OCI-LY7 (cell line): ENCODE data around the gene GPR89B. TPM values are rescaled to one million over a fixed set of nuclear protein-coding genes. Genes with fewer than 3 reads are reported as not detected.
"Not testable (repeated sequence)": the region's sequence is repeated elsewhere in the genome, so short reads cannot be mapped to it uniquely, and the experiment has no call there.

Experiments
- BruUV-seq: library from RNA; stranded (reverse); fragments of 400-500 nt; replicated peaks from 2 replicates; lab custom pipeline; 2021; lab: Mats Ljungman, UMichigan
- CTCF ChIA-PET: fragments of 300-600 bp; sonication (Branson Sonifier 250); formaldehyde crosslinking; loops from one replicate; lab custom pipeline; 2022; ENCODE audit warnings: antibody characterized with exemption; ENCODE audit not compliant: unreplicated experiment; lab: Charles Lee
- POLR2A ChIA-PET: fragments of 300-600 bp; sonication (Branson Sonifier 250); formaldehyde crosslinking; loops from one replicate; lab custom pipeline; 2022; ENCODE audit warnings: antibody characterized with exemption; lab: Charles Lee
- DNase-seq: peaks from one replicate; pipeline ENCODE4 v3.0.0-alpha.2; 2015; ENCODE audit warnings: low spot score
- H2AFZ ChIP-seq: fragments of 200-600 bp; sonication (generic), shearing (Covaris generic); 2 replicates; pipeline ENCODE4 v1.6.1; 2014; ENCODE audit warnings: mild to moderate bottlenecking, antibody characterized with exemption, low read length, moderate library complexity
- H3K27ac ChIP-seq: fragments of 200-600 bp; sonication (generic); 2 replicates; pipeline ENCODE4 v1.5.1; 2014; ENCODE audit warnings: mixed run types, low read depth, mild to moderate bottlenecking, moderate library complexity, low read length, inconsistent platforms; ENCODE audit not compliant: poor library complexity, severe bottlenecking
- H3K36me3 ChIP-seq: fragments of 200-600 bp; sonication (generic); 2 replicates; pipeline ENCODE4 v1.6.1; 2014; ENCODE audit warnings: mild to moderate bottlenecking, antibody characterized with exemption, low read length, moderate library complexity, mixed read lengths; ENCODE audit not compliant: insufficient read depth
- H3K4me1 ChIP-seq: fragments of 200-600 bp; sonication (generic); 2 replicates; pipeline ENCODE4 v1.5.1; 2014; ENCODE audit warnings: mild to moderate bottlenecking, low read length; ENCODE audit not compliant: insufficient read depth, poor library complexity, severe bottlenecking
- H3K4me2 ChIP-seq: fragments of 200-600 bp; sonication (generic); 2 replicates; pipeline ENCODE4 v1.6.1; 2014; ENCODE audit warnings: mild to moderate bottlenecking, low read length
- H3K4me3 ChIP-seq: fragments of 200-600 bp; sonication (generic); 2 replicates; pipeline ENCODE4 v1.5.1; 2014; ENCODE audit warnings: mild to moderate bottlenecking, low read depth, low read length; ENCODE audit not compliant: poor library complexity, severe bottlenecking
- H3K79me2 ChIP-seq: fragments of 200-600 bp; sonication (generic); 2 replicates; pipeline ENCODE4 v1.6.1; 2016; ENCODE audit warnings: low read depth, mild to moderate bottlenecking, low read length, moderate library complexity, mixed read lengths; ENCODE audit not compliant: insufficient read depth
- H3K9me2 ChIP-seq: fragments of 200-600 bp; sonication (generic); 2 replicates; pipeline ENCODE4 v1.6.1; 2016; ENCODE audit warnings: mild to moderate bottlenecking, low read length, mixed read lengths; ENCODE audit not compliant: insufficient read depth
- H3K9me3 ChIP-seq: fragments of 200-600 bp; sonication (generic); 2 replicates; pipeline ENCODE4 v1.6.1; 2014; ENCODE audit warnings: mild to moderate bottlenecking, mixed run types, low read length, mixed read lengths
- H4K20me1 ChIP-seq: fragments of 200-600 bp; sonication (generic); 2 replicates; pipeline ENCODE4 v1.6.1; 2014; ENCODE audit warnings: mild to moderate bottlenecking, antibody characterized with exemption, low read length, moderate library complexity, mixed read lengths; ENCODE audit not compliant: insufficient read depth
- intact Hi-C: fragments of 100-400 bp; cut with micrococcal nuclease; formaldehyde crosslinking; loops from one replicate; pipeline ENCODE4 v1.10.0; 2022; ENCODE audit not compliant: unreplicated experiment
- small RNA-seq: library from RNA; depleted of rRNA; stranded (forward); fragments of <200 nt; gene quantifications from one replicate; pipeline ENCODE3, GENCODE V24; 2014
- total RNA-seq, 2 experiments: library from RNA; depleted of rRNA in 1 of 2; stranded (reverse); fragments of >200 nt in 1 of 2; shearing (Covaris generic) in 1 of 2; gene quantifications; 2 replicates each; pipeline ENCODE4 v1.2.3, GENCODE V29; 2014 to 2022

Gene GPR89B
- total RNA-seq, 2 experiments from 2014 or later = 15.8 to 26.8 TPM

DNA sequence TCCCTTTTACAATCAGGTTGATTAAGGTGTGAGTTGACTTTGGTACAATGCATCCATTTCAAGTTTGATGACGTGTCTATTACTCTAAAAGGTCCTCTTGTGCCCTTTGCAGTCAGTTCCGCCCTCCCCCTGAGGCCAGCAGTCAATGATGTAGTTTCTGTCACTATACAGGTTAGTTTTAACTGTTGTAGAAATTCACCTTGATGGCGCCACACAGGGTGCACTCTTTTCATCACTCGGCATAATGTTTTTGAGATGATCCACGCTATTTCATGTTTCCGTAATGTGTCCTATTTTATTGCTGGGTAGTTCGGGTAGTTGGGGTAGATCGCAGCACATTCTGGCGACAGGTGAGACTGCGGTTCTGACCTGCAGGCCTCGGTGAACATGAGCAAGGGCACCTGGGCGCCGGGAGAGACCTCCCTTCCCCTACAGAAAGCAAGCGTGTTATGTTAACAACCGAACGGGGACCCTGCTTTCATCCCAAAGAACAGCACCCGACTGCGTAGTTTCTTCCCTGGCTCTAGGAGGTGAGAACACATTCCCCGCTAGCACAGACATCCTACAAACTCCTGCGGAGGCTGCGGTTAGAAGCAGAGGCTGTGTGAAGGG lies 109.7 kb downstream of the GPR89B start:
- CTCF ChIA-PET, H3K9me2 ChIP-seq, H3K9me3 ChIP-seq, H3K79me2 ChIP-seq, H2AFZ ChIP-seq, BruUV-seq, H3K36me3 ChIP-seq, H3K27ac ChIP-seq, H3K4me1 ChIP-seq, H4K20me1 ChIP-seq, DNase-seq, POLR2A ChIA-PET, intact Hi-C loops: not testable (repeated sequence)
- Histone ChIP-seq H3K4me2 (peak overlapping the region; percentile 63), H3K4me3 (peak overlapping the region; percentile 50)

DNA sequence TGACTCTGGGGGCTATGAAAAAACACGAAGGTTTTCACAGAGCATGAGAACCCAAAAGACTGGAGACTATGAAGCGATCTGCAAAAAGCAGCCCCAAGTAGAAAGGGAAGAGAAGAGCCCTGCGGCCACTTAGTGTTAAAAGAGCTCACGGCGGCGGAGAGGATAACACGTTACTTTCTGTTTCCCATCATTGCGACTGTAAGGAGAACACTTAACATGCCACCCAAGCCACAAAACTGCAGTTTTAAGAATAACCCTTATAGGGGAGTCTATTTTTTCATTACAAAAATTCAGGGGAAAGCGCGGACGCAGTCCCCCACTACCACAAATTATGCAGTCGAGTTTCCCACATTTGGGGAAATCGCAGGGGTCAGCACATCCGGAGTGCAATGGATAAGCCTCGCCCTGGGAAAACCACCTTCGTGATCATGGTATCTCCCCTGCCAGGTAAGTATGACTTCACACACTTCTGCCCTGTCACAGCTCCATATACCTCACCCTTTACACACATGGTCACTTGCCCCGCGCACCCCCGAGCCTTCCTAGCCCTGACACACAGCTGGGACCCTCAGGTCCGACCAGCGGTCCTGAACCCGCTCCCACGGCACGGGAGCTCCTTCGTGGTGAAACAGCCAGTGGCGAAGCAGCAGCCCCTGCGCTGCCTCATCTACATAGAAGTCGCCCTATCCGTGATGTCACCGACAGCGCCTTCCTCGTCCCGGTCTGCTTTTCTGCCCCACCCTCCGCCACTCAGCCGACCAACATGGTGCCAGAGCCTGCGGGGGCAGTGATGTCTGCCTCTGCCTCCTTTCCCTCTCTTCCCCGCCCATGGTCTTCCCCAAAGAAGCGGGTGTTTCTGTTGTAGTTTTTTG lies 110.5 kb downstream of the GPR89B start:
- H4K20me1 ChIP-seq, H3K4me1 ChIP-seq, CTCF ChIA-PET, H3K9me2 ChIP-seq, POLR2A ChIA-PET, H3K36me3 ChIP-seq, H2AFZ ChIP-seq, H3K27ac ChIP-seq, H3K9me3 ChIP-seq, intact Hi-C loops, H3K79me2 ChIP-seq: not testable (repeated sequence)
- DNase-seq = peak; percentile 87
- BruUV-seq = TSS peak; percentile 99
- peak overlapping the region; percentile 63 for H3K4me2 ChIP-seq
- H3K4me3 ChIP-seq = peak overlapping the region; percentile 50

Small RNA genes within 50 kb of the gene (small RNA-seq; reads per million reads assigned to genes)
- not detected for gene RNU1-129P
- 21.7 reads per million, percentile 97 among the genes with 10 or more reads in this experiment for gene RNVU1-7

Other genes with a start within 250 kb of the GPR89B start
- gene GJA5, start 167.8 kb upstream of the GPR89B start, total RNA-seq (2014; rRNA removed; shearing (Covaris generic)) = not detected in 2 replicates
- not detected in 2 replicates for gene GJA5, start 167.8 kb upstream of the GPR89B start, total RNA-seq (2022)
- not detected in 2 replicates for gene GJA8, start 25.6 kb upstream of the GPR89B start, total RNA-seq (2014; rRNA removed; shearing (Covaris generic))
- gene GJA8, start 25.6 kb upstream of the GPR89B start, total RNA-seq (2022) = not detected in 2 replicates
- 11.7 and 13.2 TPM in 2 replicates for gene NBPF11, start 223.9 kb downstream of the GPR89B start, total RNA-seq (2014; rRNA removed; shearing (Covaris generic))
- gene NBPF11, start 223.9 kb downstream of the GPR89B start, total RNA-seq (2022) = 20.3 and 24.8 TPM in 2 replicates